Testis (tissue), 2 donors: ENCODE measurements around the gene KCTD21.

ENCODE experiments used
- POLR2A ChIP-seq: fragments of 450-650 bp; IDR thresholded peaks from one replicate; pipeline ENCODE4 v1.6.1; 2017; ENCODE audit warnings: antibody characterized with exemption, mild to moderate bottlenecking, moderate library complexity
- TF ChIP-seq, protein P1 (sequence below), 3 experiments: fragments of 450-650 bp in 2 of 3; fragments of 200-600 bp in 1 of 3; sonication (generic) in 1 of 3; IDR thresholded peaks; one replicate each; pipeline ENCODE4 v1.5.1; 2016 to 2019; ENCODE audit warnings: antibody characterized with exemption in 3 of 3, mild to moderate bottlenecking in 2 of 3, moderate library complexity in 1 of 3

DNA sequence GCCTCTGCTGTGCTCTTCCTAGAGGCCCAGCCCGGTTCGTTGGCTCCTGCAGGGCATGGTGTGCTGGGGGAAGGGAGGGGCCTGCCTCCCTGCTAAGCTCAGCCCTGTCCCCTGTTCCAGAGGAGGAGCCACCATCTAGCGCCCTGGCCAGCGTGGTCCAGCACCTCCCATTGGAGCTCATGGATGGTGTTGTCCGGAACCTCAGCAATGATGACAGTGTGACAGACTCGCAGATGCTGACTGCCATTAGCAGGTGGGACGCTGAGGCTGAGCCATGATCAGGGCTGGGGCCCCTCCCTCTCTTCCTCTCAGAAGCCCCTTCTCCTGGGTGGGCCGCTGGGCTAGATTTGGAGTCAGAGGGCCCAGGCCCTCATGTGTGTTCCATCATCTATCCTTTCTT is 9.4 kb upstream of the KCTD21 start:
- no peak for TF ChIP-seq POLR2A
- TF ChIP-seq, protein P1, sequence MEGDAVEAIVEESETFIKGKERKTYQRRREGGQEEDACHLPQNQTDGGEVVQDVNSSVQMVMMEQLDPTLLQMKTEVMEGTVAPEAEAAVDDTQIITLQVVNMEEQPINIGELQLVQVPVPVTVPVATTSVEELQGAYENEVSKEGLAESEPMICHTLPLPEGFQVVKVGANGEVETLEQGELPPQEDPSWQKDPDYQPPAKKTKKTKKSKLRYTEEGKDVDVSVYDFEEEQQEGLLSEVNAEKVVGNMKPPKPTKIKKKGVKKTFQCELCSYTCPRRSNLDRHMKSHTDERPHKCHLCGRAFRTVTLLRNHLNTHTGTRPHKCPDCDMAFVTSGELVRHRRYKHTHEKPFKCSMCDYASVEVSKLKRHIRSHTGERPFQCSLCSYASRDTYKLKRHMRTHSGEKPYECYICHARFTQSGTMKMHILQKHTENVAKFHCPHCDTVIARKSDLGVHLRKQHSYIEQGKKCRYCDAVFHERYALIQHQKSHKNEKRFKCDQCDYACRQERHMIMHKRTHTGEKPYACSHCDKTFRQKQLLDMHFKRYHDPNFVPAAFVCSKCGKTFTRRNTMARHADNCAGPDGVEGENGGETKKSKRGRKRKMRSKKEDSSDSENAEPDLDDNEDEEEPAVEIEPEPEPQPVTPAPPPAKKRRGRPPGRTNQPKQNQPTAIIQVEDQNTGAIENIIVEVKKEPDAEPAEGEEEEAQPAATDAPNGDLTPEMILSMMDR (IDR thresholded peaks at IDR 0.05): no peak
